Panc1 (cell line): ENCODE measurements around the gene CHST10. TPM values are rescaled to one million over a fixed set of nuclear protein-coding genes. Genes with fewer than 3 reads are reported as not detected.

Experiments used
- ATAC-seq: fragments of 200-7000 bp; cut with Tn5 transposase; 2 replicates; pipeline ENCODE4 v1.9.1; 2020; ENCODE audit warnings: mild to moderate bottlenecking, moderate library complexity
- BruUV-seq: library from RNA; stranded (reverse); fragments of 400-500 nt; replicated peaks from 2 replicates; lab custom pipeline; 2021; lab: Mats Ljungman, UMichigan
- CTCF ChIA-PET: fragments of 300-600 bp; sonication (Branson Sonifier 250); formaldehyde crosslinking; loops from one replicate; lab custom pipeline; 2022; ENCODE audit warnings: antibody characterized with exemption; lab: Charles Lee
- POLR2A ChIA-PET: fragments of 300-600 bp; sonication (Branson Sonifier 250); formaldehyde crosslinking; loops from one replicate; lab custom pipeline; 2022; ENCODE audit warnings: antibody characterized with exemption; lab: Charles Lee
- DNase-seq: peaks from one replicate; pipeline ENCODE4 v3.0.0-alpha.2; 2010; ENCODE audit warnings: low read depth, low spot score
- H3K27ac ChIP-seq: 2 replicates; pipeline ENCODE4 v1.5.1; 2011; ENCODE audit warnings: mild to moderate bottlenecking, low read length, inconsistent platforms
- H3K27me3 ChIP-seq: fragments of 200-500 bp; sonication (Bioruptor generic); 2 replicates; pipeline ENCODE4 v1.6.0; 2014; ENCODE audit warnings: low read length, inconsistent platforms; ENCODE audit not compliant: control insufficient read depth, insufficient read depth
- H3K36me3 ChIP-seq: fragments of 200-500 bp; sonication (Bioruptor generic); 2 replicates; pipeline ENCODE4 v1.5.1; 2014; ENCODE audit warnings: inconsistent platforms, mild to moderate bottlenecking, low read length, moderate library complexity; ENCODE audit not compliant: control insufficient read depth, insufficient read depth
- H3K4me1 ChIP-seq: 2 replicates; pipeline ENCODE4 v1.5.1; 2011; ENCODE audit warnings: inconsistent platforms, mild to moderate bottlenecking, low read length, moderate library complexity; ENCODE audit not compliant: control insufficient read depth, insufficient read depth
- H3K4me3 ChIP-seq, 2 experiments: 2 replicates each; pipeline ENCODE4 v1.5.1; 2011 to 2012; ENCODE audit warnings: low read depth in 2 of 2, low read length in 2 of 2, mild to moderate bottlenecking in 2 of 2, inconsistent platforms in 1 of 2, moderate library complexity in 1 of 2
- H3K9me3 ChIP-seq: fragments of 200-500 bp; sonication (Bioruptor generic); 2 replicates; pipeline ENCODE4 v1.5.1; 2014; ENCODE audit warnings: low read depth, mild to moderate bottlenecking, inconsistent platforms, low read length, moderate library complexity; ENCODE audit not compliant: control insufficient read depth, insufficient read depth
- POLR2AphosphoS5 ChIP-seq: IDR thresholded peaks from 2 replicates; pipeline ENCODE4 v1.6.1; 2012; ENCODE audit warnings: mild to moderate bottlenecking, low read depth, low read length, moderate library complexity
- SIN3A ChIP-seq: IDR thresholded peaks from 2 replicates; pipeline ENCODE4 v1.6.1; 2012; ENCODE audit warnings: low read depth, mild to moderate bottlenecking, low read length, moderate library complexity, borderline replicate concordance; ENCODE audit not compliant: insufficient read depth
- TCF7L2 ChIP-seq: IDR thresholded peaks from 2 replicates; pipeline ENCODE4 v1.6.1; 2011; ENCODE audit warnings: mild to moderate bottlenecking, low read depth, low read length, inconsistent platforms
- in situ Hi-C: cut with HindIII; loops from 2 replicates; pipeline ENCODE4 v1.10.0; 2016; ENCODE audit warnings: low sequenced_read_pairs, low pct_unique_long_range_greater_than_20kb
- intact Hi-C: fragments of 100-400 bp; cut with micrococcal nuclease; formaldehyde crosslinking; loops from one replicate; pipeline ENCODE4 v1.10.0; 2022; ENCODE audit not compliant: unreplicated experiment
- total RNA-seq: library from RNA; stranded (reverse); gene quantifications from one replicate; pipeline ENCODE4 v1.2.1, GENCODE V29; 2021; ENCODE audit not compliant: unreplicated experiment
- TF ChIP-seq, protein P1 (sequence below), 2 experiments: IDR thresholded peaks; 2 replicates each; pipeline ENCODE4 v1.6.1; 2011 to 2012; ENCODE audit warnings: low read depth in 2 of 2, control low read depth in 1 of 2, low read length in 1 of 2, mild to moderate bottlenecking in 1 of 2, moderate library complexity in 1 of 2; ENCODE audit not compliant: insufficient read depth in 1 of 2
- TF ChIP-seq, protein P2 (sequence below): fragments of 450-650 bp; IDR thresholded peaks from 2 replicates; pipeline ENCODE4 v1.5.1; 2017; ENCODE audit warnings: mild to moderate bottlenecking

The CHST10 gene
- total RNA-seq, 1 experiment from 2014 or later, result 22.0 TPM

DNA sequence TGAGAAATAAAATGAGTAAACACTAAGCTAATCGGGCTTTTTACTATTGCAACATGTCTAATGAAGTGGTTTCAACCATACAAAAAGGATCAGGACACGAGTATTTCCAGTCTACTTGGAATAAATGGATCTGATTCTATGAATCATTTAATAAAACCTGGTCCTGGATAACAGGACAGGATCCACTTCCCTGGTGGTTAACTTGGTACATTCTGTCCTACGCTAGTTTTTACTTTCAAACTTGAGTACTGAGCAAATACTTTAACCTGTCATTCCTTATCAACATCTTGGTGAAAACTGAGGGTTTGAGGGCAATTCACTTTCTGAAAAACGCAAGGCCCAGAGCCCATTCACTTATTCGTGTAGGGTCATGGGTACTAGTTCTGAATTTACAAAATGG lies 33.5 kb downstream of the CHST10 start:
- POLR2A ChIA-PET, result no interaction called here
- H3K36me3 ChIP-seq, result no peaks in the 10 kb centered on the region
- BruUV-seq, result no TSS peak
- H3K27me3 ChIP-seq, result no peaks in the 10 kb centered on the region
- intact Hi-C loops, result no loop called here
- no peak for ATAC-seq
- TF ChIP-seq SIN3A, result no peak
- no peak for TF ChIP-seq TCF7L2
- TF ChIP-seq, protein P1, sequence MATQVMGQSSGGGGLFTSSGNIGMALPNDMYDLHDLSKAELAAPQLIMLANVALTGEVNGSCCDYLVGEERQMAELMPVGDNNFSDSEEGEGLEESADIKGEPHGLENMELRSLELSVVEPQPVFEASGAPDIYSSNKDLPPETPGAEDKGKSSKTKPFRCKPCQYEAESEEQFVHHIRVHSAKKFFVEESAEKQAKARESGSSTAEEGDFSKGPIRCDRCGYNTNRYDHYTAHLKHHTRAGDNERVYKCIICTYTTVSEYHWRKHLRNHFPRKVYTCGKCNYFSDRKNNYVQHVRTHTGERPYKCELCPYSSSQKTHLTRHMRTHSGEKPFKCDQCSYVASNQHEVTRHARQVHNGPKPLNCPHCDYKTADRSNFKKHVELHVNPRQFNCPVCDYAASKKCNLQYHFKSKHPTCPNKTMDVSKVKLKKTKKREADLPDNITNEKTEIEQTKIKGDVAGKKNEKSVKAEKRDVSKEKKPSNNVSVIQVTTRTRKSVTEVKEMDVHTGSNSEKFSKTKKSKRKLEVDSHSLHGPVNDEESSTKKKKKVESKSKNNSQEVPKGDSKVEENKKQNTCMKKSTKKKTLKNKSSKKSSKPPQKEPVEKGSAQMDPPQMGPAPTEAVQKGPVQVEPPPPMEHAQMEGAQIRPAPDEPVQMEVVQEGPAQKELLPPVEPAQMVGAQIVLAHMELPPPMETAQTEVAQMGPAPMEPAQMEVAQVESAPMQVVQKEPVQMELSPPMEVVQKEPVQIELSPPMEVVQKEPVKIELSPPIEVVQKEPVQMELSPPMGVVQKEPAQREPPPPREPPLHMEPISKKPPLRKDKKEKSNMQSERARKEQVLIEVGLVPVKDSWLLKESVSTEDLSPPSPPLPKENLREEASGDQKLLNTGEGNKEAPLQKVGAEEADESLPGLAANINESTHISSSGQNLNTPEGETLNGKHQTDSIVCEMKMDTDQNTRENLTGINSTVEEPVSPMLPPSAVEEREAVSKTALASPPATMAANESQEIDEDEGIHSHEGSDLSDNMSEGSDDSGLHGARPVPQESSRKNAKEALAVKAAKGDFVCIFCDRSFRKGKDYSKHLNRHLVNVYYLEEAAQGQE (IDR thresholded peaks at IDR 0.05; ENCODE audit: insufficient read depth in 1 of 2, low read depth in 2 of 2, low read length in 1 of 2), result no peak
- H3K4me3 ChIP-seq, result no peak overlapping the region
- no peaks in the 10 kb centered on the region for H3K9me3 ChIP-seq
- in situ Hi-C loops, result no loop called here
- CTCF ChIA-PET, result no interaction called here
- no peak for DNase-seq
- peaks cover 3% of the 10 kb centered on the region; the same call in 1 of the 2 replicates for H3K4me1 ChIP-seq
- H3K27ac ChIP-seq, result no peak overlapping the region

DNA sequence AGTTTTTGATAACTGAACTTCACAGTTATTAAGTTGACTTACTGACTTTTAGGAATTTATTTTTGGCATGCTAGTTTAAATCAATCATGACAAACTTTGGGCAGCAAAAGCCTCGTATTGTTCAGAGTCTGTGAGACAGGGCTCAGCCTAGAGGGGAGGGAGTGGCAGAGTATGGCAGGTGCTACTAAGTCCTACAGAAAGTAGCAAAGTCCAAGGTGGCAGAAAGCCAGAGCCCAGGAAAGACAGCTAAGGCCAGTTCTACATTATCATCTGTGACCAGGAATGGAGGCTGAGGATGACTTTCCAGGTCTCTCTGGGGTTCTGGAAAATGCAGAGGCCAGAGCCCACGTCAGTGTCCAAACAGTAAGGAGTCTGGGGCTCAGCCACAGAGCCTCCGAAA lies 34.2 kb downstream of the CHST10 start:
- DNase-seq, result no peak
- ChIA-PET CTCF (no interaction called here), POLR2A (no interaction called here)
- intact Hi-C loops, result no loop called here
- no peak overlapping the region for H3K27ac ChIP-seq
- no peak for ATAC-seq
- H3K9me3 ChIP-seq, result no peaks in the 10 kb centered on the region
- H3K4me3 ChIP-seq, result no peak overlapping the region
- H3K36me3 ChIP-seq, result no peaks in the 10 kb centered on the region
- no peaks in the 10 kb centered on the region for H3K27me3 ChIP-seq
- in situ Hi-C loops, result no loop called here
- H3K4me1 ChIP-seq, result peaks cover 3% of the 10 kb centered on the region; the same call in 1 of the 2 replicates
- TF ChIP-seq POLR2AphosphoS5 (no peak), SIN3A (no peak), TCF7L2 (no peak)
- TF ChIP-seq, protein P2, sequence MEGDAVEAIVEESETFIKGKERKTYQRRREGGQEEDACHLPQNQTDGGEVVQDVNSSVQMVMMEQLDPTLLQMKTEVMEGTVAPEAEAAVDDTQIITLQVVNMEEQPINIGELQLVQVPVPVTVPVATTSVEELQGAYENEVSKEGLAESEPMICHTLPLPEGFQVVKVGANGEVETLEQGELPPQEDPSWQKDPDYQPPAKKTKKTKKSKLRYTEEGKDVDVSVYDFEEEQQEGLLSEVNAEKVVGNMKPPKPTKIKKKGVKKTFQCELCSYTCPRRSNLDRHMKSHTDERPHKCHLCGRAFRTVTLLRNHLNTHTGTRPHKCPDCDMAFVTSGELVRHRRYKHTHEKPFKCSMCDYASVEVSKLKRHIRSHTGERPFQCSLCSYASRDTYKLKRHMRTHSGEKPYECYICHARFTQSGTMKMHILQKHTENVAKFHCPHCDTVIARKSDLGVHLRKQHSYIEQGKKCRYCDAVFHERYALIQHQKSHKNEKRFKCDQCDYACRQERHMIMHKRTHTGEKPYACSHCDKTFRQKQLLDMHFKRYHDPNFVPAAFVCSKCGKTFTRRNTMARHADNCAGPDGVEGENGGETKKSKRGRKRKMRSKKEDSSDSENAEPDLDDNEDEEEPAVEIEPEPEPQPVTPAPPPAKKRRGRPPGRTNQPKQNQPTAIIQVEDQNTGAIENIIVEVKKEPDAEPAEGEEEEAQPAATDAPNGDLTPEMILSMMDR, result no peak
- TF ChIP-seq, protein P1 (IDR thresholded peaks at IDR 0.05; ENCODE audit: insufficient read depth in 1 of 2, low read depth in 2 of 2, low read length in 1 of 2), result no peak
- no TSS peak for BruUV-seq
